ENCODE results near the gene THYN1. TPM values are rescaled to one million over a fixed set of nuclear protein-coding genes. Genes with fewer than 3 reads are reported as not detected.
"Not testable (repeated sequence)": the region's sequence is repeated elsewhere in the genome, so short reads cannot be mapped to it uniquely, and the experiment has no call there.

Gene THYN1
- total RNA-seq, 2 donors from 2014 or later: 34.4 to 45.9 TPM

- no peak for DNase-seq (ENCODE audit: low spot score)
- peaks cover 11 to 21% of the 10 kb centered on the region in 2 donors for H3K4me1 Mint-ChIP-seq (ENCODE audit: low read depth in 2 of 2)
- H3K4me3 Mint-ChIP-seq: no peak overlapping the region
- no peaks in the 10 kb centered on the region for H3K36me3 Mint-ChIP-seq
- no peak overlapping the region for H3K27ac Mint-ChIP-seq
- H3K9me3 Mint-ChIP-seq: no peaks in the 10 kb centered on the region
- ATAC-seq: no peak
- H3K27me3 Mint-ChIP-seq: peaks cover 13 to 17% of the 10 kb centered on the region in 2 donors
Measured at GRCh38 chr11:134267966-134268365, 14.8 kb upstream of the THYN1 start.

GRCh38 chr11:134267461-134267860 is 14.3 kb upstream of the THYN1 start:
- H3K9me3 Mint-ChIP-seq: no peaks in the 10 kb centered on the region

DNA sequence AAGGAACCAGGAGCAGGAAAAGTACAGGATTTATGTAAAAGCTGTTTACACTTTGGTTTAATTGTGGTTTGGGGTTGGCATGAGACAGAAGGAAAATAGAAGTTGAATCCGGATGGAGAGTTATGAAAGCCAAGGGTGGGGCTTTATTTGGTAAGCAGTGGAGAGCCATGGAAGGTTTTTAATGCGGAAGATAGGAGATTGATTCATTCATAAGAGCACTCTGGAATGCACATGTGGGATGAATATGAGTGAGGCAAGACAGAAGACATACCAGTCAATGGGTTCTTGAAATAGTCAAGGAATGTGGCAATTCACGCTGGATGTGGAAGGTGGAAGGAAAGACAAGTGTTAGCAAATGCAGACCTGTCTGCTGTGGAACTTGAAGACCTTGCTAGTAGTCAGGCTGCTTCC is 13.7 kb upstream of the THYN1 start:
- DNase-seq (ENCODE audit: low spot score) (no peak), ATAC-seq (no peak)
- Mint-ChIP-seq H3K4me1 (ENCODE audit: low read depth in 2 of 2) (peaks cover 11 to 21% of the 10 kb centered on the region in 2 donors), H3K9me3 (no peaks in the 10 kb centered on the region), H3K27me3 (peaks cover 8 to 11% of the 10 kb centered on the region in 2 donors), H3K4me3 (no peak overlapping the region), H3K36me3 (no peaks in the 10 kb centered on the region), H3K27ac (no peak overlapping the region)

More at GRCh38 chr11:134267461-134267860, 14.3 kb upstream of the THYN1 start:
- peaks cover 8 to 13% of the 10 kb centered on the region in 2 donors for H3K27me3 Mint-ChIP-seq
- ATAC-seq (no peak), DNase-seq (ENCODE audit: low spot score) (no peak)
- H3K4me3 Mint-ChIP-seq: no peak overlapping the region
- no peak overlapping the region for H3K27ac Mint-ChIP-seq
- no peaks in the 10 kb centered on the region for H3K36me3 Mint-ChIP-seq
- peaks cover 11 to 21% of the 10 kb centered on the region in 2 donors for H3K4me1 Mint-ChIP-seq (ENCODE audit: low read depth in 2 of 2)

- H3K27me3 Mint-ChIP-seq: peaks cover 6 to 8% of the 10 kb centered on the region in 2 donors
- no peak overlapping the region for H3K27ac Mint-ChIP-seq
- no peaks in the 10 kb centered on the region for H3K9me3 Mint-ChIP-seq
Measured at GRCh38 chr11:134266440-134266839, 13.3 kb upstream of the THYN1 start.

DNA sequence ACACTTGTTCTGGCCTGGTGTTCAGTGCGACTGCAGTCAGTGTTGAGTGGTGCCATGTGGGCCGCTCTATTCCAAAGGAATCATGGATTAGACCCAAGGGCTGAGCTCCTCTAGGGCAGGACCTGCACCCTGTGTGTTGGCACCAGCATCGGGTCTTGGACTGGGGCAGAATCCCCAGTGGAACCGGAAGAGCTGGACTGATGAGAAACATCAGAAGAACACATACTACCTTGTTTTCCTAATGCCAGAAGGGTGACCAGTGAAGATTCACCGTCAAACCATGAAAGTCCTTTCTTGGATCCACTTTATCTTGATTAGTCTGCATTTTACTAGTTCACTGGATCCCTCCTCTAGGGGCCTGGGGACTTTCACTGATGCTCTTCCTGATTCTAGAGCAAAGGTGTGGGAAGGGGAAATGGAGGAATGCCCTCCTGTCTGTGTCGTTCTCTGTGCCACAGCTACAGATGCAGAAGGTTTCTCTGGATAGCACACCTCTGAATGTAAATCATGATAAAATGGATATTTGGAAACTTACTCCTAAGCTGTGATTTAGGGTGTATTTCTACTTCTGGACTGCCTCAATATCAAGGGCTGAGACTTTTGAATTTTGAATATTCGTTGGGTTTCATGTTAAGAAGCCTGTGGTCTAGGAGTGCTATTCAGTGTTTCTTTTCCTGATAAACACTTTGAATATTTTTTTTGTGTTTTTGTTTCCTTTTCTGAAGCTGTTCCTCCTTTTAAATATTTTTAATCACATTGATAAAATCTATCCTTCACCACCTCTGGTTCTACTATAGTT is 12.0 kb upstream of the THYN1 start:
- Mint-ChIP-seq H3K4me1 (ENCODE audit: low read depth in 2 of 2) (peaks cover 5 to 13% of the 10 kb centered on the region in 2 donors), H3K9me3 (no peaks in the 10 kb centered on the region), H3K4me3 (no peak overlapping the region), H3K27ac (no peak overlapping the region), H3K27me3 (no peaks in the 10 kb centered on the region), H3K36me3 (peaks cover 1% of the 10 kb centered on the region)
- DNase-seq (ENCODE audit: low spot score): no peak
- no peak for ATAC-seq

More at GRCh38 chr11:134266440-134266839, 13.3 kb upstream of the THYN1 start:
- Mint-ChIP-seq H3K4me3 (no peak overlapping the region), H3K4me1 (ENCODE audit: low read depth in 2 of 2) (peaks cover 11 to 21% of the 10 kb centered on the region in 2 donors), H3K36me3 (no peaks in the 10 kb centered on the region)
- DNase-seq (ENCODE audit: low spot score): no peak
- no peak for ATAC-seq

GRCh38 chr11:134261626-134262488 is 8.7 kb upstream of the THYN1 start:
- no peak overlapping the region for H3K4me3 Mint-ChIP-seq
- ATAC-seq (peak in 1 of 2 donors; percentile 45), DNase-seq (ENCODE audit: low spot score) (no peak)
- no peak overlapping the region for H3K27ac Mint-ChIP-seq
- peaks cover 18% of the 10 kb centered on the region for H3K36me3 Mint-ChIP-seq
- H3K9me3 Mint-ChIP-seq: no peaks in the 10 kb centered on the region
- no peaks in the 10 kb centered on the region for H3K27me3 Mint-ChIP-seq
- H3K4me1 Mint-ChIP-seq (ENCODE audit: low read depth in 2 of 2): peaks cover 5 to 6% of the 10 kb centered on the region in 2 donors

DNA sequence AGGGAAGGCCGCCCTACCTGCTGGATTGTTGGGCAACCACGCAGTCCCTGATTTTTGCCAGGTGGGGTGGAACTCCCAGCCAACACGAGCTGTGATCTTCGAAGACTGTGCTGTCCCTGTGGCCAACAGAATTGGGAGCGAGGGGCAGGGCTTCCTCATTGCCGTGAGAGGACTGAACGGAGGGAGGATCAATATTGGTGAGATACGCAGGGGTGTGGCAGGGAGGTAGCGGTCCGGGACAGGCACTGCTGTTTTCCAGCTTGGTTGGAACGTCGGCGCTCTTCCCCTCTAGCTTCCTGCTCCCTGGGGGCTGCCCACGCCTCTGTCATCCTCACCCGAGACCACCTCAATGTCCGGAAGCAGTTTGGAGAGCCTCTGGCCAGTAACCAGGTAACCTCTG is 7.8 kb upstream of the THYN1 start:
- H3K4me1 Mint-ChIP-seq (ENCODE audit: low read depth in 2 of 2): peaks cover 2 to 3% of the 10 kb centered on the region in 2 donors
- no peaks in the 10 kb centered on the region for H3K27me3 Mint-ChIP-seq
- ATAC-seq: no peak
- peaks cover 18% of the 10 kb centered on the region for H3K36me3 Mint-ChIP-seq
- H3K9me3 Mint-ChIP-seq: no peaks in the 10 kb centered on the region
- DNase-seq (ENCODE audit: low spot score): no peak
- H3K27ac Mint-ChIP-seq: no peak overlapping the region
- H3K4me3 Mint-ChIP-seq: no peak overlapping the region

DNA sequence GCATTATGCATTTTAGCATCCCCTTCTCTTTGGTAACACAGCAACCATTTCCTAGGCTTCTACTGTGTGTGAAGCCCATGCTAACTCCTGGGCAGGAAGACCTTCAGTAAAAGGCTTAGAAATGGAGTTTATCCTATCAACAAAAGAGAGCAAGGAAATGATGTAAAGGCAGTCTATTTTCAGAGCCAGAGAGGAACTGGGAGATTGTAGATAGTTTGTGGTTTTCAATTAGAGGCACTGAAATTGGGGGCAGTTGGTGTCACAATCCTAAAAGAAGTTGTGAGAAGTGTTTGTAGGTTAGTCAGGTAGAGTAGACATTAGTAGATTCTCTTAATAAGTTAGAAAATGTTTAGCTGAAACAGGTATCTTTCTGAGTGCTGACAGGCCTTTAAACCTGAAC is 7.4 kb upstream of the THYN1 start:
- H3K36me3 Mint-ChIP-seq: peaks cover 18% of the 10 kb centered on the region
- no peaks in the 10 kb centered on the region for H3K27me3 Mint-ChIP-seq
- DNase-seq (ENCODE audit: low spot score) (no peak), ATAC-seq (no peak)
- peaks cover 6% of the 10 kb centered on the region in 2 donors for H3K4me1 Mint-ChIP-seq (ENCODE audit: low read depth in 2 of 2)
- no peak overlapping the region for H3K27ac Mint-ChIP-seq
- H3K4me3 Mint-ChIP-seq: no peak overlapping the region
- H3K9me3 Mint-ChIP-seq: no peaks in the 10 kb centered on the region

- peaks cover 16 to 20% of the 10 kb centered on the region in 2 donors for H3K4me1 Mint-ChIP-seq (ENCODE audit: low read depth in 2 of 2)
- DNase-seq (ENCODE audit: low spot score) (no peak), ATAC-seq (no peak)
- peaks cover 18% of the 10 kb centered on the region for H3K36me3 Mint-ChIP-seq
- no peak overlapping the region for H3K27ac Mint-ChIP-seq
- H3K9me3 Mint-ChIP-seq: no peaks in the 10 kb centered on the region
- H3K27me3 Mint-ChIP-seq: no peaks in the 10 kb centered on the region
- H3K4me3 Mint-ChIP-seq: no peak overlapping the region
Measured at GRCh38 chr11:134258577-134258976, 5.4 kb upstream of the THYN1 start.

DNA sequence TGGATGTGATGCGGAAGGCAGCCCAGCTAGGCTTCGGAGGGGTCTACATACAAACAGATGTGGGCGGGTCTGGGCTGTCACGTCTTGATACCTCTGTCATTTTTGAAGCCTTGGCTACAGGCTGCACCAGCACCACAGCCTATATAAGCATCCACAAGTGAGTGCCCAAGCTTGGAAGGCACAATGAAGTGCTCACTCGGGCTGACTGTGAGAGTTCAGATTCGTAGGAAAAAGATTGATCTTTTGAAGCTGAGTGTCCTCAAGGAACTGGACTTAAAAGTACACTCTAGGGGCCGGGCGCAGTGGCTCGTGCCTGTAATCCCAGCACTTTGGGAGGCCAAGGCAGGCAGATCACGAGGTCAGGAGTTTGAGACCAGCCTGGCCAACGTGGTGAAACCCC is 3.9 kb upstream of the THYN1 start:
- Mint-ChIP-seq H3K27ac (no peak overlapping the region), H3K9me3 (no peaks in the 10 kb centered on the region), H3K4me1 (ENCODE audit: low read depth in 2 of 2) (peaks cover 27 to 31% of the 10 kb centered on the region in 2 donors), H3K4me3 (no peak overlapping the region), H3K36me3 (peaks cover 18% of the 10 kb centered on the region), H3K27me3 (no peaks in the 10 kb centered on the region)
- DNase-seq (ENCODE audit: low spot score) (no peak), ATAC-seq (no peak)

DNA sequence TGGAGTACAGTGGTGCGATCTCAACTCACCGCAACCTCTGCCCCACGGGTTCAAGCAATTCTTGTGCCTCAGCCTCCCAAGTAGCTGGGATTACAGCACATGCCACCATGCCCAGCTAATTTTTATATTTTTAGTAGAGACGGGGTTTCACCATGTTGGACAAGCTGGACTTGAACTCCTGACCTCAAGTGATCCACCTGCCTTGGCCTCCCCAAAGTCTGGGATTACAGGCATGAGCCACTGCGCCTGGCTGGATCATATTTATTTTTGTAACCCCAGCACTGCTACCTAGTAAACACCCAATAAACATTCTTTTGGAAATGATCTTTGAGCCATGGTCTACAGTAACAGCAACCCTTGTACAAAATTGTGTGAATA is 2.0 kb upstream of the THYN1 start:
- DNase-seq (ENCODE audit: low spot score); H3K9me3 Mint-ChIP-seq; H3K27me3 Mint-ChIP-seq; H3K27ac Mint-ChIP-seq; ATAC-seq: not testable (repeated sequence)
- Mint-ChIP-seq H3K36me3 (peaks cover 17% of the 10 kb centered on the region), H3K4me1 (ENCODE audit: low read depth in 2 of 2) (peaks cover 33 to 36% of the 10 kb centered on the region in 2 donors), H3K4me3 (peak overlapping the region; percentile 86)

GRCh38 chr11:134254433-134255183 is 1.5 kb upstream of the THYN1 start:
- Mint-ChIP-seq H3K4me3 (peak overlapping the region; percentile 86), H3K4me1 (ENCODE audit: low read depth in 2 of 2) (peaks cover 33 to 36% of the 10 kb centered on the region in 2 donors), H3K36me3 (peaks cover 13% of the 10 kb centered on the region), H3K27ac (peak overlapping the region; percentile 74 to 89), H3K9me3 (no peaks in the 10 kb centered on the region), H3K27me3 (no peaks in the 10 kb centered on the region)
- ATAC-seq (no peak), DNase-seq (ENCODE audit: low spot score) (no peak)

DNA sequence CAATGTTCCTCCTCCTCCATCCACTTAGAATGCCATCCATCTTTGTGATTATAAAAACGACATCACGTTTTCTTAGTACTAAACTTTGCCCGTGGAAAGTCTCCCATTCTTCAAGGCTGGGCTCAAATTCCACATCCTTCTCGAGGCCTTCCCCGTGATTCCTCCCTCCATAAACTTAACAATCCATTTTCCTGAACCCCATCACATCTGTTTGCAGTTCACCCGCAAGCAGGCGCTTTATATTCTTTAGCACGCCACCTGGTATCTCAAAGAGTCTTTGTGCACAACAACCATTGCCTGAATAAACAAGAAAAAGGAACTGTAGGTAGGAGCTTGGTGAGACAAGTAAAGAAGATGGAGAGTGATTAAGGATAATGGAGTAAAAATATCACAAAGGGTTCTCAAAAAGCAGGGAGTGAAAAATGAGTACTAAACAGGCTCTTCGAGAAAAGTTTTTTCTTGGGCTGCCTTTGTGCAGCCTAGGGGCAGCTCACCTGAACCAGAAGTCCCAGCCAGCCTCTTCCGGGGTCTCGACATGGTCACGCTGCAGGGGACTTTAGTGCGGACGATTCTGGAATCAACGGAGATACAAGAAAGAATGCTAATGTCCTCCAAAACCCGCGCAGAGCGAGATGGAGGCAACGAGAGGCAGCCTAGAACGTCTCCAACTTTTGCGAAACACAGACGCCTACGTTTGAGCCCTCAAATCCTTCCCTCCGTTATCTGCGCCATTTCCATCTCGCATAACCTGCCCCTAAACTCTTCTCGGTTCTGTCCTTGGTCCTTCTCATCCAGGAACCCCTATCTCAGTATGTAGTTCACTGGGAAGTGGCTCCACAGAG is 585 bp downstream of the THYN1 start:
- peaks cover 8% of the 10 kb centered on the region for H3K36me3 Mint-ChIP-seq
- H3K27me3 Mint-ChIP-seq: no peaks in the 10 kb centered on the region
- no peaks in the 10 kb centered on the region for H3K9me3 Mint-ChIP-seq
- DNase-seq (ENCODE audit: low spot score) (no peak), ATAC-seq (peak; percentile 3 to 5)
- peak overlapping the region; percentile 74 to 89 for H3K27ac Mint-ChIP-seq
- peaks cover 31 to 46% of the 10 kb centered on the region in 2 donors for H3K4me1 Mint-ChIP-seq (ENCODE audit: low read depth in 2 of 2)
- H3K4me3 Mint-ChIP-seq: peak overlapping the region; percentile 98
